A549 (cell line): ENCODE measurements around the gene IL6R. TPM values are rescaled to one million over a fixed set of nuclear protein-coding genes. Genes with fewer than 3 reads are reported as not detected.
A peak's percentile ranks its signal among the peaks of the same experiment; 100 is the strongest.

Experiments used
- ATAC-seq, 2 experiments: fragments of 200-7000 bp in 1 of 2; fragments of >200 bp in 1 of 2; cut with Nextera tagmentation in 1 of 2; cut with Tn5 transposase in 1 of 2; 3 replicates each; pipeline versions ENCODE4 v1.8.0 to v1.9.1; 2018 to 2020; ENCODE audit warnings: mild to moderate bottlenecking in 1 of 2, moderate library complexity in 1 of 2
- CTCF ChIA-PET: fragments of 300-600 bp; sonication (Branson Sonifier 250); formaldehyde crosslinking; extraction: SDS; loops from one replicate; lab custom pipeline; 2021; ENCODE audit warnings: antibody characterized with exemption, inconsistent platforms; lab: Yijun Ruan, JAX
- POLR2A ChIA-PET: fragments of 350-600 bp; formaldehyde crosslinking; extraction: SDS; loops from one replicate; lab custom pipeline; 2021; ENCODE audit warnings: antibody characterized with exemption, inconsistent platforms; lab: Yijun Ruan, JAX
- DNase-seq, 2 experiments: peaks; one replicate each; pipeline versions ENCODE4 v3.0.0 to v3.0.0-alpha.2; 2011 to 2016; ENCODE audit warnings: low read depth in 1 of 2, low spot score in 1 of 2
- FAIRE-seq: peaks from 2 replicates; lab custom pipeline; 2011; peaks lifted over from hg19 to GRCh38; lab: Jason Lieb, UNC
- H3K27ac ChIP-seq, 2 experiments: fragments of >200 bp; sonication (Bioruptor Twin); formaldehyde crosslinking; 3 replicates each; pipeline ENCODE4 v1.5.1; 2016 to 2017
- H3K4me1 ChIP-seq: fragments of >200 bp; sonication (Bioruptor Twin); formaldehyde crosslinking; 3 replicates; pipeline ENCODE4 v1.6.1; 2016
- H3K4me2 ChIP-seq: fragments of >200 bp; sonication (Bioruptor Twin); formaldehyde crosslinking; 3 replicates; pipeline ENCODE4 v1.6.1; 2016
- H3K4me3 ChIP-seq: fragments of >200 bp; sonication (Bioruptor Twin); formaldehyde crosslinking; 3 replicates; pipeline ENCODE4 v1.5.1; 2016
- H3K9me3 ChIP-seq: fragments of >200 bp; sonication (Bioruptor Twin); formaldehyde crosslinking; 3 replicates; pipeline ENCODE4 v1.6.1; 2016
- CBX8 ChIP-seq: fragments of 200-600 bp; sonication (generic); IDR thresholded peaks from 2 replicates; pipeline ENCODE4 v1.6.1; 2016
- CEBPB ChIP-seq, 2 experiments: fragments of >200 bp in 1 of 2; sonication (Bioruptor Twin) in 1 of 2; formaldehyde crosslinking in 1 of 2; IDR thresholded peaks; 2 replicates each; pipeline ENCODE4 v1.6.1; 2012 to 2016
- ESRRA ChIP-seq: fragments of 150-350 bp; IDR thresholded peaks from 2 replicates; pipeline ENCODE4 v1.6.1; 2014; ENCODE audit warnings: mild to moderate bottlenecking, low read length, borderline replicate concordance
- FOSB ChIP-seq: fragments of 250-450 bp; sonication (Bioruptor Pico); IDR thresholded peaks from 2 replicates; pipeline ENCODE4 v1.5.0; 2020; ENCODE audit warnings: mild to moderate bottlenecking, moderate library complexity
- HDAC2 ChIP-seq: fragments of 200-600 bp; sonication (generic); IDR thresholded peaks from 2 replicates; pipeline ENCODE4 v1.6.1; 2016
- HOXA7 ChIP-seq: fragments of 250-450 bp; sonication (Bioruptor Pico); IDR thresholded peaks from 2 replicates; pipeline ENCODE4 v1.5.0; 2020; ENCODE audit warnings: mild to moderate bottlenecking, moderate library complexity
- KDM1A ChIP-seq: fragments of 200-600 bp; sonication (generic); IDR thresholded peaks from 2 replicates; pipeline ENCODE4 v1.6.1; 2016; ENCODE audit warnings: low read depth, mild to moderate bottlenecking
- KDM5A ChIP-seq: fragments of 200-600 bp; sonication (generic); IDR thresholded peaks from 2 replicates; pipeline ENCODE4 v1.6.1; 2016; ENCODE audit warnings: antibody characterized with exemption, mild to moderate bottlenecking
- MAFK ChIP-seq: fragments of 450-650 bp; IDR thresholded peaks from 2 replicates; pipeline ENCODE4 v1.6.1; 2014; ENCODE audit not compliant: partially characterized antibody
- NFE2L2 ChIP-seq: fragments of 150-350 bp; conservative IDR thresholded peaks from 2 replicates; pipeline ENCODE4 v1.6.1; 2014; ENCODE audit warnings: low read length
- NPAS2 ChIP-seq: fragments of 250-450 bp; sonication (Bioruptor Pico); IDR thresholded peaks from 2 replicates; pipeline ENCODE4 v1.8.0; 2022; ENCODE audit warnings: mild to moderate bottlenecking, moderate library complexity, borderline replicate concordance
- NR3C1 ChIP-seq: fragments of >200 bp; sonication (Bioruptor Twin); formaldehyde crosslinking; IDR thresholded peaks from 3 replicates; pipeline ENCODE4 v1.6.1; 2017
- POLR2A ChIP-seq: IDR thresholded peaks from 2 replicates; pipeline ENCODE4 v1.6.1; 2012; ENCODE audit warnings: mild to moderate bottlenecking, low read length
- POLR2AphosphoS2 ChIP-seq: conservative IDR thresholded peaks from 2 replicates; pipeline ENCODE4 v1.6.1; 2012; ENCODE audit warnings: low read length, improper control_type of control experiment, inconsistent platforms
- RAD21 ChIP-seq, 2 experiments: fragments of >200 bp in 1 of 2; sonication (Bioruptor Twin) in 1 of 2; formaldehyde crosslinking in 1 of 2; IDR thresholded peaks in 1 of 2; conservative IDR thresholded peaks in 1 of 2; 2 replicates in 1 of 2; 3 replicates in 1 of 2; pipeline ENCODE4 v1.6.1; 2012 to 2018; ENCODE audit warnings: inconsistent platforms in 1 of 2
- RCOR1 ChIP-seq: fragments of 150-350 bp; IDR thresholded peaks from 2 replicates; pipeline ENCODE4 v1.6.1; 2014; ENCODE audit warnings: antibody characterized with exemption, low read length, low read depth
- SREBF2 ChIP-seq: fragments of 450-650 bp; IDR thresholded peaks from 2 replicates; pipeline ENCODE4 v1.6.1; 2014; ENCODE audit warnings: mild to moderate bottlenecking, moderate library complexity
- TP53 ChIP-seq: fragments of 250-450 bp; sonication (Bioruptor Pico); IDR thresholded peaks from 2 replicates; pipeline ENCODE4 v1.5.0; 2021; ENCODE audit warnings: mild to moderate bottlenecking, moderate library complexity
- ZFP36 ChIP-seq: fragments of 450-650 bp; IDR thresholded peaks from 2 replicates; pipeline ENCODE4 v1.6.1; 2014; ENCODE audit warnings: borderline replicate concordance; ENCODE audit not compliant: partially characterized antibody
- WGBS: methylation state at CpG from one replicate; pipeline ENCODE4 v1.1.6; 2017; ENCODE audit errors: missing lambda C conversion rate; 5-methylcytosine and 5-hydroxymethylcytosine counted together
- polyA plus RNA-seq, 4 experiments: library from polyadenylated mRNA; depleted of rRNA in 3 of 4; stranded (reverse); fragments of >200 nt; fragmentation: RNase III in 1 of 4; extraction: RNeasy Plus Mini Kit Qiagen cat#74134 plus additional on column Dnase treatment in 1 of 4; gene quantifications; 2 replicates in 3 of 4; 3 replicates in 1 of 4; pipeline ENCODE4 v1.2.3, GENCODE V29; 2011 to 2017
- TF ChIP-seq, protein P1 (sequence below): IDR thresholded peaks from 2 replicates; pipeline ENCODE4 v1.6.1; 2012
- TF ChIP-seq, protein P2 (sequence below): fragments of 150-350 bp; IDR thresholded peaks from 2 replicates; pipeline ENCODE4 v1.6.1; 2014; ENCODE audit warnings: low read depth, mild to moderate bottlenecking, low read length
- TF ChIP-seq, protein P3 (sequence below): fragments of 250-450 bp; sonication (Bioruptor Pico); IDR thresholded peaks from 2 replicates; pipeline ENCODE4 v1.5.0; 2021; ENCODE audit warnings: mild to moderate bottlenecking, moderate library complexity, borderline replicate concordance
- TF ChIP-seq, protein P4 (sequence below): fragments of 250-450 bp; sonication (Bioruptor Pico); IDR thresholded peaks from 2 replicates; pipeline ENCODE4 v1.5.0; 2020; ENCODE audit warnings: low read depth, mild to moderate bottlenecking, moderate library complexity

Gene IL6R
- polyA plus RNA-seq, 2 of the 4 experiments (the other 2 are of a cell fraction): 2.2 to 2.7 TPM

DNA sequence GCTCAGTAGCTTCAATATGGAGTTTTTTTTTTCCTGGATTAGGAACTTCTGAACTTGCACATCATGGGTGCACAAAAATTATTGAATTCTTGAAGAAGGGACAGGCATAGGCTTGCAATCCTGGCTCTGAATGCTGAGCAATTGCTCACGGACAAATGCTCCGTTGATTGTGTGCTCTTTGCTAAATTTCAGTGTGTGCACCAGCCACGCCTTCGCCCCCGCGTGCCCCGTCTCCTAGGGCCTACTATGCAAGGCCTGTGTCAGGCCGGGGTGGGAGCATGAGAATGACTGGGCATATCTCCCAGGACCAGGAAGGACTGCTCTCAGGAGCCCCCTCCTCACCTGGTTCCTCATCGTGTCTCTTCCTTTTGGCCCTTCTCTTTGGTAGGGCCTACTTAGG, 17.4 kb downstream of the IL6R start:
- WGBS: 65% methylated on average over 9 of the region's 9 CpGs
- TF ChIP-seq, protein P1, sequence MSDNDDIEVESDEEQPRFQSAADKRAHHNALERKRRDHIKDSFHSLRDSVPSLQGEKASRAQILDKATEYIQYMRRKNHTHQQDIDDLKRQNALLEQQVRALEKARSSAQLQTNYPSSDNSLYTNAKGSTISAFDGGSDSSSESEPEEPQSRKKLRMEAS: 0 out of 2 replicates have a peak, but pooled peaks have one; percentile 26
- TF ChIP-seq CEBPB (IDR thresholded peaks at IDR 0.05) (no peak), SREBF2 (no peak), CBX8 (no peak), NFE2L2 (peak; percentile 19; the same call in 1 of the 2 replicates), HOXA7 (CRISPR knock-in tag) (no peak)
- Histone ChIP-seq H3K9me3 (no peaks in the 10 kb centered on the region), H3K4me1 (peaks cover 75% of the 10 kb centered on the region), H3K27ac (peak overlapping the region; percentile 94 to 96), H3K4me3 (no peak overlapping the region), H3K4me2 (peak overlapping the region; percentile 38)
- no peak for FAIRE-seq
- ATAC-seq: no peak
- ChIA-PET POLR2A (interaction anchor here (0.7 kb wide), 1 partner anchor 18 kb away, joined by 3 read pairs; no protein-coding TSS in a partner anchor), CTCF (interaction anchor here (1.1 to 1.9 kb wide), 3 partner anchors 10 to 113 kb away, joined by 3 to 5 read pairs (median 3); no protein-coding TSS in a partner anchor)
- DNase-seq: no peak

DNA sequence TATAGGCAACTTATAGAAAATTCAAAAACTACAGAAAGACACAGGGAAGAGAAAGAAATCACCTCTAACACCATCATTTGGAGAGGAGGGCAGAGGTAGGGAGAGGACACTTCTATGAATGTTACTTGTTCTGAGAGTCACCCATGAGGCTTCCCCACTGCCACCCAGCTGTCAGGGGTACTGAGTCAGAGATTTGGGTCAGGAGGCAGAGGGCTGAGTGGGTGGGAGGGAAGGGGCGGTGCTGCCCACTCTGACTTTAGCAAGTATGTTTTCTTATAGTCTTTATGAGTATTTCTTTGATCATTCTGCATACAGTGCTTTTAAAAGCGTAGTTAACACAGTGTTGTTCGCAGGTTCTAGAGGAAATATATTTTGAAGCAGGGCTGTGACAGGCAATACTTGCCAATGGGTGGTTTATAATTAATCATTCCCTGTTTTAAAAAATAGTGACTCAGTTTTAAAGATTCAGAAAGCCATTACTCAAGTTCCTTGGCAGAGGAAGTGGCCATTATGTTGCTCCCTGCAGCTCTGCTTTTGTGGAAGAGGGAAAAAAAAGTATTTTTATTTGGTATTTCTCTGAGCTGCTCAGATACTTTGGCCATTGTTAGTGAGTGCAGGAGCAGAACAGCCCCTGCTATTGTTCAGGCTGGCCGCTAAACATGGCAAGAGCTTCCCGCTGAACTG, 18.3 kb downstream of the IL6R start:
- FAIRE-seq: no peak
- no peak overlapping the region for H3K4me3 ChIP-seq
- CTCF ChIA-PET: interaction anchor here (1.3 to 2.0 kb wide), 3 partner anchors 18 to 44 kb away, joined by 3 to 4 read pairs (median 3); no protein-coding TSS in a partner anchor
- no peak for DNase-seq
- peak overlapping the region; percentile 66 for H3K4me2 ChIP-seq
- no peak for ATAC-seq
- H3K9me3 ChIP-seq: no peaks in the 10 kb centered on the region
- TF ChIP-seq POLR2AphosphoS2 (no peak), HDAC2 (no peak), RAD21 (conservative IDR thresholded peaks at IDR 0.05 in 1 of 2, IDR thresholded peaks at IDR 0.05 in 1 of 2) (no peak), RCOR1 (no peak), FOSB (CRISPR knock-in tag) (no peak), SREBF2 (no peak), TP53 (no peak), NR3C1 (no peak), POLR2A (no peak), KDM5A (no peak), MAFK (no peak), ZFP36 (no peak), CEBPB (IDR thresholded peaks at IDR 0.05) (no peak), ESRRA (no peak), NPAS2 (no peak), KDM1A (no peak)
- TF ChIP-seq, protein P2, sequence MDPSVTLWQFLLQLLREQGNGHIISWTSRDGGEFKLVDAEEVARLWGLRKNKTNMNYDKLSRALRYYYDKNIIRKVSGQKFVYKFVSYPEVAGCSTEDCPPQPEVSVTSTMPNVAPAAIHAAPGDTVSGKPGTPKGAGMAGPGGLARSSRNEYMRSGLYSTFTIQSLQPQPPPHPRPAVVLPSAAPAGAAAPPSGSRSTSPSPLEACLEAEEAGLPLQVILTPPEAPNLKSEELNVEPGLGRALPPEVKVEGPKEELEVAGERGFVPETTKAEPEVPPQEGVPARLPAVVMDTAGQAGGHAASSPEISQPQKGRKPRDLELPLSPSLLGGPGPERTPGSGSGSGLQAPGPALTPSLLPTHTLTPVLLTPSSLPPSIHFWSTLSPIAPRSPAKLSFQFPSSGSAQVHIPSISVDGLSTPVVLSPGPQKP: no peak
- TF ChIP-seq, protein P3, sequence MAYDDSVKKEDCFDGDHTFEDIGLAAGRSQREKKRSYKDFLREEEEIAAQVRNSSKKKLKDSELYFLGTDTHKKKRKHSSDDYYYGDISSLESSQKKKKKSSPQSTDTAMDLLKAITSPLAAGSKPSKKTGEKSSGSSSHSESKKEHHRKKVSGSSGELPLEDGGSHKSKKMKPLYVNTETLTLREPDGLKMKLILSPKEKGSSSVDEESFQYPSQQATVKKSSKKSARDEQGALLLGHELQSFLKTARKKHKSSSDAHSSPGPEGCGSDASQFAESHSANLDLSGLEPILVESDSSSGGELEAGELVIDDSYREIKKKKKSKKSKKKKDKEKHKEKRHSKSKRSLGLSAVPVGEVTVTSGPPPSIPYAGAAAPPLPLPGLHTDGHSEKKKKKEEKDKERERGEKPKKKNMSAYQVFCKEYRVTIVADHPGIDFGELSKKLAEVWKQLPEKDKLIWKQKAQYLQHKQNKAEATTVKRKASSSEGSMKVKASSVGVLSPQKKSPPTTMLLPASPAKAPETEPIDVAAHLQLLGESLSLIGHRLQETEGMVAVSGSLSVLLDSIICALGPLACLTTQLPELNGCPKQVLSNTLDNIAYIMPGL (CRISPR knock-in tag): no peak
- TF ChIP-seq, protein P4, sequence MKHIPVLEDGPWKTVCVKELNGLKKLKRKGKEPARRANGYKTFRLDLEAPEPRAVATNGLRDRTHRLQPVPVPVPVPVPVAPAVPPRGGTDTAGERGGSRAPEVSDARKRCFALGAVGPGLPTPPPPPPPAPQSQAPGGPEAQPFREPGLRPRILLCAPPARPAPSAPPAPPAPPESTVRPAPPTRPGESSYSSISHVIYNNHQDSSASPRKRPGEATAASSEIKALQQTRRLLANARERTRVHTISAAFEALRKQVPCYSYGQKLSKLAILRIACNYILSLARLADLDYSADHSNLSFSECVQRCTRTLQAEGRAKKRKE (CRISPR knock-in tag): no peak
- POLR2A ChIA-PET: no interaction called here
- H3K4me1 ChIP-seq: peaks cover 76% of the 10 kb centered on the region
- WGBS: 53% methylated on average over 5 of the region's 5 CpGs
- peak overlapping the region; percentile 67 to 79 for H3K27ac ChIP-seq
